ENCODE results near the gene TRMT5.

The TRMT5 gene

GRCh38 chr14:60971271-60971670 is 9.6 kb downstream of the TRMT5 start:
- Histone ChIP-seq H3K36me3 (ENCODE audit: control insufficient read depth in 1 of 2, insufficient read depth in 2 of 2, low read length in 2 of 2) (peaks cover 0 to 8% of the 10 kb centered on the region in 2 experiments), H3K14ac (ENCODE audit: low read length) (no peak overlapping the region), H2BK120ac (ENCODE audit: insufficient read depth, low read length, poor library complexity) (no peak overlapping the region), H4K12ac (ENCODE audit: low read depth, low read length) (no peak overlapping the region), H3K4me2 (ENCODE audit: low read length) (no peak overlapping the region), H3K4me3 (ENCODE audit: low read depth, low read length) (no peak overlapping the region), H4K91ac (ENCODE audit: low read depth, low read length) (no peak overlapping the region), H3K27ac (ENCODE audit: low read depth, low read length) (no peak overlapping the region), H3K9me3 (ENCODE audit: insufficient read depth, low read depth, low read length) (no peaks in the 10 kb centered on the region), H2BK5ac (ENCODE audit: low read depth, low read length, poor library complexity) (no peak overlapping the region), H3K27me3 (ENCODE audit: insufficient read depth, low read length) (no peaks in the 10 kb centered on the region), H2BK12ac (ENCODE audit: low read length) (no peak overlapping the region), H3K18ac (ENCODE audit: low read length) (no peak overlapping the region), H3K4ac (ENCODE audit: low read depth, low read length) (no peak overlapping the region), H2AK5ac (ENCODE audit: low read length) (no peak overlapping the region), H3K4me1 (ENCODE audit: control insufficient read depth in 1 of 2, insufficient read depth in 2 of 2, low read length in 2 of 2) (no peaks in the 10 kb centered on the region), H4K8ac (ENCODE audit: low read depth, low read length) (no peak overlapping the region), H3K79me1 (ENCODE audit: low read length) (no peaks in the 10 kb centered on the region), H2AFZ (ENCODE audit: insufficient read depth, low read length, poor library complexity) (no peak overlapping the region), H3K9ac (ENCODE audit: low read length) (no peak overlapping the region), H3K79me2 (ENCODE audit: control insufficient read depth, insufficient read depth, low read length, poor library complexity) (no peaks in the 10 kb centered on the region), H3K23ac (ENCODE audit: low read length) (no peak overlapping the region)
- no peak for DNase-seq
- no CpG with 5 or more reads among the region's 2 CpGs for WGBS (ENCODE audit: extremely low coverage, insufficient coverage, insufficient read length)

- Histone ChIP-seq H2BK120ac (ENCODE audit: insufficient read depth, low read length, poor library complexity) (no peak overlapping the region), H2BK5ac (ENCODE audit: low read depth, low read length, poor library complexity) (no peak overlapping the region), H3K4me1 (ENCODE audit: control insufficient read depth in 1 of 2, insufficient read depth in 2 of 2, low read length in 2 of 2) (no peaks in the 10 kb centered on the region), H3K14ac (ENCODE audit: low read length) (no peak overlapping the region), H2AK5ac (ENCODE audit: low read length) (no peak overlapping the region), H4K91ac (ENCODE audit: low read depth, low read length) (no peak overlapping the region), H3K18ac (ENCODE audit: low read length) (no peak overlapping the region), H3K36me3 (ENCODE audit: control insufficient read depth in 1 of 2, insufficient read depth in 2 of 2, low read length in 2 of 2) (peaks cover 2 to 4% of the 10 kb centered on the region in 2 experiments), H3K4me2 (ENCODE audit: low read length) (no peak overlapping the region), H3K4ac (ENCODE audit: low read depth, low read length) (no peak overlapping the region), H3K79me1 (ENCODE audit: low read length) (no peaks in the 10 kb centered on the region), H2AFZ (ENCODE audit: insufficient read depth, low read length, poor library complexity) (no peak overlapping the region), H3K9ac (ENCODE audit: low read length) (no peak overlapping the region), H4K12ac (ENCODE audit: low read depth, low read length) (no peak overlapping the region), H3K27me3 (ENCODE audit: insufficient read depth, low read length) (no peaks in the 10 kb centered on the region), H3K27ac (ENCODE audit: low read depth, low read length) (no peak overlapping the region), H2BK12ac (ENCODE audit: low read length) (no peak overlapping the region), H3K79me2 (ENCODE audit: control insufficient read depth, insufficient read depth, low read length, poor library complexity) (no peaks in the 10 kb centered on the region), H3K9me3 (ENCODE audit: insufficient read depth, low read depth, low read length) (no peaks in the 10 kb centered on the region), H4K8ac (ENCODE audit: low read depth, low read length) (no peak overlapping the region), H3K4me3 (ENCODE audit: low read depth, low read length) (no peak overlapping the region), H3K23ac (ENCODE audit: low read length) (no peak overlapping the region)
- no CpG with 5 or more reads among the region's 2 CpGs for WGBS (ENCODE audit: extremely low coverage, insufficient coverage, insufficient read length)
- peak; percentile 9 to 59 for DNase-seq
Observed at GRCh38 chr14:60970146-60970545, 10.7 kb downstream of the TRMT5 start.

GRCh38 chr14:60968671-60969070 is 12.2 kb downstream of the TRMT5 start:
- no peak overlapping the region for H3K27ac ChIP-seq (ENCODE audit: low read depth, low read length)
- DNase-seq = no peak
- no peak overlapping the region for H4K12ac ChIP-seq (ENCODE audit: low read depth, low read length)
- H3K9ac ChIP-seq (ENCODE audit: low read length) = no peak overlapping the region
- no peak overlapping the region for H3K14ac ChIP-seq (ENCODE audit: low read length)
- no peak overlapping the region for H3K4me2 ChIP-seq (ENCODE audit: low read length)
- no peaks in the 10 kb centered on the region for H3K9me3 ChIP-seq (ENCODE audit: insufficient read depth, low read depth, low read length)
- no peak overlapping the region for H3K18ac ChIP-seq (ENCODE audit: low read length)
- H3K4me1 ChIP-seq (ENCODE audit: control insufficient read depth in 1 of 2, insufficient read depth in 2 of 2, low read length in 2 of 2) = no peaks in the 10 kb centered on the region
- H2BK120ac ChIP-seq (ENCODE audit: insufficient read depth, low read length, poor library complexity) = no peak overlapping the region
- no peak overlapping the region for H3K4me3 ChIP-seq (ENCODE audit: low read depth, low read length)
- H4K8ac ChIP-seq (ENCODE audit: low read depth, low read length) = no peak overlapping the region
- H3K79me1 ChIP-seq (ENCODE audit: low read length) = no peaks in the 10 kb centered on the region
- H2BK12ac ChIP-seq (ENCODE audit: low read length) = no peak overlapping the region
- no peak overlapping the region for H2AK5ac ChIP-seq (ENCODE audit: low read length)
- H2BK5ac ChIP-seq (ENCODE audit: low read depth, low read length, poor library complexity) = no peak overlapping the region
- peaks cover 2% of the 10 kb centered on the region in 2 experiments for H3K36me3 ChIP-seq (ENCODE audit: control insufficient read depth in 1 of 2, insufficient read depth in 2 of 2, low read length in 2 of 2)
- no peaks in the 10 kb centered on the region for H3K79me2 ChIP-seq (ENCODE audit: control insufficient read depth, insufficient read depth, low read length, poor library complexity)
- H3K27me3 ChIP-seq (ENCODE audit: insufficient read depth, low read length) = no peaks in the 10 kb centered on the region
- H4K91ac ChIP-seq (ENCODE audit: low read depth, low read length) = no peak overlapping the region
- no peak overlapping the region for H2AFZ ChIP-seq (ENCODE audit: insufficient read depth, low read length, poor library complexity)
- H3K4ac ChIP-seq (ENCODE audit: low read depth, low read length) = no peak overlapping the region
- no peak overlapping the region for H3K23ac ChIP-seq (ENCODE audit: low read length)

GRCh38 chr14:60968099-60968498 is 12.8 kb downstream of the TRMT5 start:
- no peak overlapping the region for H3K18ac ChIP-seq (ENCODE audit: low read length)
- no peak overlapping the region for H3K9ac ChIP-seq (ENCODE audit: low read length)
- H2AK5ac ChIP-seq (ENCODE audit: low read length) = no peak overlapping the region
- no peaks in the 10 kb centered on the region for H3K79me1 ChIP-seq (ENCODE audit: low read length)
- H3K27me3 ChIP-seq (ENCODE audit: insufficient read depth, low read length) = no peaks in the 10 kb centered on the region
- no peak overlapping the region for H2AFZ ChIP-seq (ENCODE audit: insufficient read depth, low read length, poor library complexity)
- H3K4me1 ChIP-seq (ENCODE audit: control insufficient read depth in 1 of 2, insufficient read depth in 2 of 2, low read length in 2 of 2) = no peaks in the 10 kb centered on the region
- H4K8ac ChIP-seq (ENCODE audit: low read depth, low read length) = no peak overlapping the region
- H4K91ac ChIP-seq (ENCODE audit: low read depth, low read length) = no peak overlapping the region
- H3K27ac ChIP-seq (ENCODE audit: low read depth, low read length) = no peak overlapping the region
- no peak overlapping the region for H4K12ac ChIP-seq (ENCODE audit: low read depth, low read length)
- no peak overlapping the region for H2BK12ac ChIP-seq (ENCODE audit: low read length)
- H3K79me2 ChIP-seq (ENCODE audit: control insufficient read depth, insufficient read depth, low read length, poor library complexity) = no peaks in the 10 kb centered on the region
- peak in 1 of 2 donors; percentile 33 for DNase-seq
- H3K14ac ChIP-seq (ENCODE audit: low read length) = no peak overlapping the region
- no peak overlapping the region for H3K23ac ChIP-seq (ENCODE audit: low read length)
- WGBS (ENCODE audit: extremely low coverage, insufficient coverage, insufficient read length) = no CpG with 5 or more reads among the region's 1 CpG
- no peak overlapping the region for H3K4me3 ChIP-seq (ENCODE audit: low read depth, low read length)
- no peak overlapping the region for H2BK5ac ChIP-seq (ENCODE audit: low read depth, low read length, poor library complexity)
- H3K36me3 ChIP-seq (ENCODE audit: control insufficient read depth in 1 of 2, insufficient read depth in 2 of 2, low read length in 2 of 2) = peaks cover 2% of the 10 kb centered on the region in 2 experiments
- no peaks in the 10 kb centered on the region for H3K9me3 ChIP-seq (ENCODE audit: insufficient read depth, low read depth, low read length)
- H2BK120ac ChIP-seq (ENCODE audit: insufficient read depth, low read length, poor library complexity) = no peak overlapping the region
- H3K4me2 ChIP-seq (ENCODE audit: low read length) = no peak overlapping the region
- no peak overlapping the region for H3K4ac ChIP-seq (ENCODE audit: low read depth, low read length)

Data from trophoblast cell (in vitro differentiated cells and primary cell).